Osteoblast (primary cell): ENCODE results near the gene RAD51B. TPM values are rescaled to one million over a fixed set of nuclear protein-coding genes. Genes with fewer than 3 reads are reported as not detected.

Experiments used
- DNase-seq: peaks from one replicate; pipeline ENCODE4 v3.0.0; 2011; ENCODE audit warnings: low spot score, mixed read lengths; ENCODE audit not compliant: insufficient read length; ENCODE audit errors: missing footprints
- H2AFZ ChIP-seq: 2 replicates; pipeline ENCODE4 v1.6.0; 2011; ENCODE audit warnings: mild to moderate bottlenecking, low read length
- H3K27ac ChIP-seq: 2 replicates; pipeline ENCODE4 v1.5.1; 2011; ENCODE audit warnings: mild to moderate bottlenecking, low read depth, low read length, moderate library complexity
- H3K27me3 ChIP-seq: 2 replicates; pipeline ENCODE4 v1.6.0; 2012; ENCODE audit warnings: mild to moderate bottlenecking, control low read depth, inconsistent platforms, low read length, moderate library complexity; ENCODE audit not compliant: insufficient read depth
- H3K36me3 ChIP-seq: 2 replicates; pipeline ENCODE4 v1.5.1; 2011; ENCODE audit warnings: mild to moderate bottlenecking, low read length, control low read depth, moderate library complexity; ENCODE audit not compliant: insufficient read depth
- H3K4me1 ChIP-seq: 2 replicates; pipeline ENCODE4 v1.5.1; 2011; ENCODE audit warnings: mild to moderate bottlenecking, low read length, control low read depth, moderate library complexity; ENCODE audit not compliant: insufficient read depth
- H3K4me2 ChIP-seq: 2 replicates; pipeline ENCODE4 v1.6.0; 2011; ENCODE audit warnings: mild to moderate bottlenecking, low read length; ENCODE audit not compliant: insufficient read depth
- H3K4me3 ChIP-seq: fragments of 200-600 bp; sonication (generic); 3 replicates; pipeline ENCODE4 v1.5.1; 2012; ENCODE audit warnings: mild to moderate bottlenecking, low read length, inconsistent platforms; ENCODE audit not compliant: insufficient read depth
- H3K79me2 ChIP-seq: 2 replicates; pipeline ENCODE4 v1.6.0; 2012; ENCODE audit warnings: mild to moderate bottlenecking, low read length, control low read depth, inconsistent platforms; ENCODE audit not compliant: insufficient read depth
- H3K9me3 ChIP-seq: 2 replicates; pipeline ENCODE4 v1.5.1; 2011; ENCODE audit warnings: low read depth, low read length, control low read depth
- H4K20me1 ChIP-seq: 2 replicates; pipeline ENCODE4 v1.6.0; 2012; ENCODE audit warnings: mild to moderate bottlenecking, low read length, control low read depth; ENCODE audit not compliant: insufficient read depth
- CTCF ChIP-seq: IDR thresholded peaks from 2 replicates; pipeline ENCODE4 v1.5.1; 2011; ENCODE audit warnings: mild to moderate bottlenecking, low read depth, low read length, moderate library complexity; ENCODE audit errors: extremely low read depth
- total RNA-seq: library from RNA; depleted of rRNA; stranded (reverse); fragments of >200 nt; gene quantifications from 2 replicates; pipeline ENCODE4 v1.2.3, GENCODE V29; 2012

RAD51B gene
- total RNA-seq, 1 donor: 13.8 TPM

GRCh38 chr14:68547305-68548193 lies 728.0 kb downstream of the RAD51B start:
- no peaks in the 10 kb centered on the region for H4K20me1 ChIP-seq
- no peaks in the 10 kb centered on the region for H3K36me3 ChIP-seq
- peak overlapping the region; percentile 49 for H3K4me2 ChIP-seq
- H3K27ac ChIP-seq: peak overlapping the region; percentile 99
- no peak for DNase-seq
- H3K27me3 ChIP-seq: no peaks in the 10 kb centered on the region
- H3K79me2 ChIP-seq: no peaks in the 10 kb centered on the region
- H3K9me3 ChIP-seq: no peaks in the 10 kb centered on the region
- H3K4me1 ChIP-seq: peaks cover 51% of the 10 kb centered on the region
- H3K4me3 ChIP-seq: peak overlapping the region; percentile 17
- H2AFZ ChIP-seq: peak overlapping the region; percentile 38
- TF ChIP-seq CTCF: no peak

GRCh38 chr14:68548194-68549076 lies 728.9 kb downstream of the RAD51B start:
- Histone ChIP-seq H3K36me3 (no peaks in the 10 kb centered on the region), H3K27me3 (no peaks in the 10 kb centered on the region), H3K79me2 (no peaks in the 10 kb centered on the region), H4K20me1 (no peaks in the 10 kb centered on the region), H3K9me3 (no peaks in the 10 kb centered on the region), H2AFZ (peak overlapping the region; percentile 27), H3K4me1 (peaks cover 42% of the 10 kb centered on the region), H3K4me2 (peak overlapping the region; percentile 49), H3K4me3 (peak overlapping the region; percentile 1), H3K27ac (peak overlapping the region; percentile 99)
- no peak for TF ChIP-seq CTCF
- peak; percentile 88 for DNase-seq

GRCh38 chr14:68550338-68550715 lies 730.7 kb downstream of the RAD51B start:
- Histone ChIP-seq H3K4me3 (no peak overlapping the region), H3K27me3 (no peaks in the 10 kb centered on the region), H2AFZ (no peak overlapping the region), H3K9me3 (no peaks in the 10 kb centered on the region), H4K20me1 (no peaks in the 10 kb centered on the region), H3K36me3 (no peaks in the 10 kb centered on the region), H3K4me1 (peaks cover 38% of the 10 kb centered on the region), H3K79me2 (no peaks in the 10 kb centered on the region), H3K4me2 (no peak overlapping the region), H3K27ac (no peak overlapping the region)
- TF ChIP-seq CTCF: no peak
- DNase-seq: no peak
